Panc1 (cell line): ENCODE results near the gene MTHFS. TPM values are rescaled to one million over a fixed set of nuclear protein-coding genes. Genes with fewer than 3 reads are reported as not detected.

ENCODE experiments used
- ATAC-seq: fragments of 200-7000 bp; cut with Tn5 transposase; 2 replicates; pipeline ENCODE4 v1.9.1; 2020; ENCODE audit warnings: mild to moderate bottlenecking, moderate library complexity
- Bru-seq: library from RNA; stranded (reverse); fragments of 400-500 nt; gene quantifications from one replicate; lab custom pipeline; 2021; lab: Mats Ljungman, UMichigan
- BruChase-seq, 2 experiments: library from RNA; stranded (reverse); fragments of 400-500 nt; gene quantifications; one replicate each; lab custom pipeline; 2021; lab: Mats Ljungman, UMichigan
- BruUV-seq: library from RNA; stranded (reverse); fragments of 400-500 nt; replicated peaks from 2 replicates; lab custom pipeline; 2021; lab: Mats Ljungman, UMichigan
- CTCF ChIA-PET: fragments of 300-600 bp; sonication (Branson Sonifier 250); formaldehyde crosslinking; loops from one replicate; lab custom pipeline; 2022; ENCODE audit warnings: antibody characterized with exemption; lab: Charles Lee
- POLR2A ChIA-PET: fragments of 300-600 bp; sonication (Branson Sonifier 250); formaldehyde crosslinking; loops from one replicate; lab custom pipeline; 2022; ENCODE audit warnings: antibody characterized with exemption; lab: Charles Lee
- DNase-seq: peaks from one replicate; pipeline ENCODE4 v3.0.0-alpha.2; 2010; ENCODE audit warnings: low read depth, low spot score
- H3K27ac ChIP-seq: 2 replicates; pipeline ENCODE4 v1.5.1; 2011; ENCODE audit warnings: mild to moderate bottlenecking, low read length, inconsistent platforms
- H3K27me3 ChIP-seq: fragments of 200-500 bp; sonication (Bioruptor generic); 2 replicates; pipeline ENCODE4 v1.6.0; 2014; ENCODE audit warnings: low read length, inconsistent platforms; ENCODE audit not compliant: control insufficient read depth, insufficient read depth
- H3K36me3 ChIP-seq: fragments of 200-500 bp; sonication (Bioruptor generic); 2 replicates; pipeline ENCODE4 v1.5.1; 2014; ENCODE audit warnings: inconsistent platforms, mild to moderate bottlenecking, low read length, moderate library complexity; ENCODE audit not compliant: control insufficient read depth, insufficient read depth
- H3K4me1 ChIP-seq: 2 replicates; pipeline ENCODE4 v1.5.1; 2011; ENCODE audit warnings: inconsistent platforms, mild to moderate bottlenecking, low read length, moderate library complexity; ENCODE audit not compliant: control insufficient read depth, insufficient read depth
- H3K4me3 ChIP-seq, 2 experiments: 2 replicates each; pipeline ENCODE4 v1.5.1; 2011 to 2012; ENCODE audit warnings: low read depth in 2 of 2, low read length in 2 of 2, mild to moderate bottlenecking in 2 of 2, inconsistent platforms in 1 of 2, moderate library complexity in 1 of 2
- H3K9me3 ChIP-seq: fragments of 200-500 bp; sonication (Bioruptor generic); 2 replicates; pipeline ENCODE4 v1.5.1; 2014; ENCODE audit warnings: low read depth, mild to moderate bottlenecking, inconsistent platforms, low read length, moderate library complexity; ENCODE audit not compliant: control insufficient read depth, insufficient read depth
- POLR2AphosphoS5 ChIP-seq: IDR thresholded peaks from 2 replicates; pipeline ENCODE4 v1.6.1; 2012; ENCODE audit warnings: mild to moderate bottlenecking, low read depth, low read length, moderate library complexity
- SIN3A ChIP-seq: IDR thresholded peaks from 2 replicates; pipeline ENCODE4 v1.6.1; 2012; ENCODE audit warnings: low read depth, mild to moderate bottlenecking, low read length, moderate library complexity, borderline replicate concordance; ENCODE audit not compliant: insufficient read depth
- TCF7L2 ChIP-seq: IDR thresholded peaks from 2 replicates; pipeline ENCODE4 v1.6.1; 2011; ENCODE audit warnings: mild to moderate bottlenecking, low read depth, low read length, inconsistent platforms
- in situ Hi-C: cut with HindIII; loops from 2 replicates; pipeline ENCODE4 v1.10.0; 2016; ENCODE audit warnings: low sequenced_read_pairs, low pct_unique_long_range_greater_than_20kb
- intact Hi-C: fragments of 100-400 bp; cut with micrococcal nuclease; formaldehyde crosslinking; loops from one replicate; pipeline ENCODE4 v1.10.0; 2022; ENCODE audit not compliant: unreplicated experiment
- long read RNA-seq: library from polyadenylated mRNA; unstranded; transcript quantifications from one replicate; pipeline ENCODE4 v2.0.0, GENCODE V29; 2021; ENCODE audit not compliant: unreplicated experiment
- polyA plus RNA-seq: library from polyadenylated mRNA; unstranded; fragments of >200 nt; gene quantifications from one replicate; pipeline ENCODE4 v1.2.1, GENCODE V29; 2012; ENCODE audit warnings: missing spikeins; ENCODE audit not compliant: insufficient read length
- total RNA-seq: library from RNA; stranded (reverse); gene quantifications from one replicate; pipeline ENCODE4 v1.2.1, GENCODE V29; 2021; ENCODE audit not compliant: unreplicated experiment
- TF ChIP-seq, protein P1 (sequence below): fragments of 450-650 bp; IDR thresholded peaks from 2 replicates; pipeline ENCODE4 v1.5.1; 2017; ENCODE audit warnings: mild to moderate bottlenecking
- TF ChIP-seq, protein P2 (sequence below), 2 experiments: IDR thresholded peaks; 2 replicates each; pipeline ENCODE4 v1.6.1; 2011 to 2012; ENCODE audit warnings: low read depth in 2 of 2, control low read depth in 1 of 2, low read length in 1 of 2, mild to moderate bottlenecking in 1 of 2, moderate library complexity in 1 of 2; ENCODE audit not compliant: insufficient read depth in 1 of 2

Gene MTHFS
- total RNA-seq, result 50.0 TPM
- polyA plus RNA-seq, result 48.5 TPM
- percentile 79 among the genes with signal in this experiment for Bru-seq, nascent RNA
- percentile 87 among the genes with signal in this experiment for BruChase-seq, experiment 1, labeled RNA remaining after a 2-hour chase
- BruChase-seq, experiment 2, labeled RNA remaining after a 6-hour chase, result percentile 91 among the genes with signal in this experiment
- long read RNA-seq, transcript MTHFS-201 (3 exons, 907 nt), result major isoform, 21 of 52 reads
- long read RNA-seq, partial matches to known transcripts, result 0 of 52 reads
- long read RNA-seq, other reads (novel, unspliced or antisense), result 31 of 52 reads

DNA sequence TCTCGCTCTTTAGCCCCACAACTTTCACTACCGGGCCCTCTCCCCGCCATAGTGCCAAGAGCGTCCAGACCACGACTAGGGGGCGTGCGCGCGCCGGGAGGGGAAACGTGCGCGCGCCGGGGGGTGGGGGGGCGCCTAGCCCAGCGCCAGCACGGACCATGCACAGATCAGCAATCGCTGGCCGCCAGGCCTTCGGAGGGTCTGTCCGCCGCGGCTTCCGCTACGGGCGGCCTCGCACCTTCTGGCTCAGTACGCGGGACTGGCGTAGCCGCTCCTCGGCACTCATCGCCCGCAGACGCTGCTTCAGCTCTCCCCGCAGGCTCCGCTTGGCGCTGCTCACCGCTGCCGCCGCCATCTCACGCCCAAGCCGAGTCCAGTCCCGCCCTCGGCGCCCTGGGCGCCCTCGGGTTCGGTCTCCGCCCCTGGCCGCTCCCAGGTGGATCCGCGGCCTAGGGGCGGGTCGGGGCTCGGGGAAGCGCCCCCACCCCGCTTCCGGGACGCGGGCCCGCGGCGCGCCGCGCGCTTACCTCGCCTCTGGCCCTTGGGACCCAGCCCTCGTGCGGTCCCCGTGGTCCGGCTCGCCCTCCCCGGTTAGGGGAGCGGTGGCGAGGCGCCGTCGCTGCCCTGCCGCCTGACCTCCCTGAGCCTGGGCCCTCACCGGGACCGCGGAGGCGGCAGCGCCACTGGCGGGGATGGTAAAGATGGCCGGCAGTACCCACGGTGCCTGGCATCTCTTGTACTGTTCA lies at the start of gene MTHFS:
Gene MTHFS (minus strand): TSS at position 381 of the 746 bp plus-strand sequence. CDS start 26 bp downstream, at position 355.
- H3K27ac ChIP-seq, result peak within 1 kb of the TSS; percentile 89
- DNase-seq (no peak), ATAC-seq (peak; percentile 99)
- no peaks in the 10 kb centered on the region; the same call in 1 of the 2 replicates for H3K36me3 ChIP-seq
- H3K27me3 ChIP-seq, result no peaks in the 10 kb centered on the region
- peak within 1 kb of the TSS; percentile 70 to 82 for H3K4me3 ChIP-seq
- intact Hi-C loops, result loop anchor here (5.0 kb wide), 1 partner anchor 275 kb away; no protein-coding TSS in a partner anchor
- in situ Hi-C loops, result no loop called here
- no TSS peak for BruUV-seq
- peaks cover 31% of the 10 kb centered on the region for H3K4me1 ChIP-seq
- H3K9me3 ChIP-seq, result no peaks in the 10 kb centered on the region
- TF ChIP-seq SIN3A, result no peak
- TF ChIP-seq, protein P1, sequence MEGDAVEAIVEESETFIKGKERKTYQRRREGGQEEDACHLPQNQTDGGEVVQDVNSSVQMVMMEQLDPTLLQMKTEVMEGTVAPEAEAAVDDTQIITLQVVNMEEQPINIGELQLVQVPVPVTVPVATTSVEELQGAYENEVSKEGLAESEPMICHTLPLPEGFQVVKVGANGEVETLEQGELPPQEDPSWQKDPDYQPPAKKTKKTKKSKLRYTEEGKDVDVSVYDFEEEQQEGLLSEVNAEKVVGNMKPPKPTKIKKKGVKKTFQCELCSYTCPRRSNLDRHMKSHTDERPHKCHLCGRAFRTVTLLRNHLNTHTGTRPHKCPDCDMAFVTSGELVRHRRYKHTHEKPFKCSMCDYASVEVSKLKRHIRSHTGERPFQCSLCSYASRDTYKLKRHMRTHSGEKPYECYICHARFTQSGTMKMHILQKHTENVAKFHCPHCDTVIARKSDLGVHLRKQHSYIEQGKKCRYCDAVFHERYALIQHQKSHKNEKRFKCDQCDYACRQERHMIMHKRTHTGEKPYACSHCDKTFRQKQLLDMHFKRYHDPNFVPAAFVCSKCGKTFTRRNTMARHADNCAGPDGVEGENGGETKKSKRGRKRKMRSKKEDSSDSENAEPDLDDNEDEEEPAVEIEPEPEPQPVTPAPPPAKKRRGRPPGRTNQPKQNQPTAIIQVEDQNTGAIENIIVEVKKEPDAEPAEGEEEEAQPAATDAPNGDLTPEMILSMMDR, result peak; percentile 77
- peak; percentile 85 for TF ChIP-seq POLR2AphosphoS5
- TF ChIP-seq, protein P2, sequence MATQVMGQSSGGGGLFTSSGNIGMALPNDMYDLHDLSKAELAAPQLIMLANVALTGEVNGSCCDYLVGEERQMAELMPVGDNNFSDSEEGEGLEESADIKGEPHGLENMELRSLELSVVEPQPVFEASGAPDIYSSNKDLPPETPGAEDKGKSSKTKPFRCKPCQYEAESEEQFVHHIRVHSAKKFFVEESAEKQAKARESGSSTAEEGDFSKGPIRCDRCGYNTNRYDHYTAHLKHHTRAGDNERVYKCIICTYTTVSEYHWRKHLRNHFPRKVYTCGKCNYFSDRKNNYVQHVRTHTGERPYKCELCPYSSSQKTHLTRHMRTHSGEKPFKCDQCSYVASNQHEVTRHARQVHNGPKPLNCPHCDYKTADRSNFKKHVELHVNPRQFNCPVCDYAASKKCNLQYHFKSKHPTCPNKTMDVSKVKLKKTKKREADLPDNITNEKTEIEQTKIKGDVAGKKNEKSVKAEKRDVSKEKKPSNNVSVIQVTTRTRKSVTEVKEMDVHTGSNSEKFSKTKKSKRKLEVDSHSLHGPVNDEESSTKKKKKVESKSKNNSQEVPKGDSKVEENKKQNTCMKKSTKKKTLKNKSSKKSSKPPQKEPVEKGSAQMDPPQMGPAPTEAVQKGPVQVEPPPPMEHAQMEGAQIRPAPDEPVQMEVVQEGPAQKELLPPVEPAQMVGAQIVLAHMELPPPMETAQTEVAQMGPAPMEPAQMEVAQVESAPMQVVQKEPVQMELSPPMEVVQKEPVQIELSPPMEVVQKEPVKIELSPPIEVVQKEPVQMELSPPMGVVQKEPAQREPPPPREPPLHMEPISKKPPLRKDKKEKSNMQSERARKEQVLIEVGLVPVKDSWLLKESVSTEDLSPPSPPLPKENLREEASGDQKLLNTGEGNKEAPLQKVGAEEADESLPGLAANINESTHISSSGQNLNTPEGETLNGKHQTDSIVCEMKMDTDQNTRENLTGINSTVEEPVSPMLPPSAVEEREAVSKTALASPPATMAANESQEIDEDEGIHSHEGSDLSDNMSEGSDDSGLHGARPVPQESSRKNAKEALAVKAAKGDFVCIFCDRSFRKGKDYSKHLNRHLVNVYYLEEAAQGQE (IDR thresholded peaks at IDR 0.05; ENCODE audit: insufficient read depth in 1 of 2, low read depth in 2 of 2, low read length in 1 of 2), result no peak
- POLR2A ChIA-PET, result no interaction called here
- CTCF ChIA-PET, result interaction anchor here (0.7 kb wide), 1 partner anchor 50 kb away, joined by 4 read pairs; no protein-coding TSS in a partner anchor

DNA sequence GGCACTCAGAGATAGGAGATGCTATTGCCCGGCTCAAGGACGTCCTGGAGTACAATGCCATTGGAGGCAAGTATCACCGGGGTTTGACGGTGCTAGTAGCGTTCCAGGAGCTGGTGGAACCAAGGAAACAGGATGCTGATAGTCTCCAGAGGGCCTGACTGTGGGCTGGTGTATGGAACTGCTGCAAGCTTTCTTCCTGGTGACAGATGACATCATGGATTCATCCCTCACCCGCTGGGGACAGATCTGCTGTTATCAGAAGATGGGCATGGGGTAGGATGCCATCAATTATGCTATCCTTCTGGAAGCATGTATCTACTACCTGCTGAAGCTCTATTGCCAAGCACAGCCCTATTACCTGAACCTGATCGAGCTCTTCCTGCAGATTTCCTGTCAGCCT lies 47.8 kb upstream of the MTHFS start:
- POLR2A ChIA-PET, result no interaction called here
- intact Hi-C loops, result no loop called here
- in situ Hi-C loops, result no loop called here

More for the DNA sequence above, 47.8 kb upstream of the MTHFS start:
- Histone ChIP-seq H3K27ac (no peak overlapping the region), H3K4me3 (no peak overlapping the region), H3K27me3 (no peaks in the 10 kb centered on the region), H3K4me1 (no peaks in the 10 kb centered on the region), H3K9me3 (no peaks in the 10 kb centered on the region), H3K36me3 (no peaks in the 10 kb centered on the region)
- no TSS peak for BruUV-seq
- CTCF ChIA-PET, result interaction anchor here (0.6 kb wide), 2 partner anchors 39 to 73 kb away, joined by 3 to 8 read pairs; no protein-coding TSS in a partner anchor
- no peak for ATAC-seq
- no peak for TF ChIP-seq POLR2AphosphoS5
- TF ChIP-seq SIN3A, result no peak
- TF ChIP-seq TCF7L2, result no peak
- TF ChIP-seq, protein P1, result no peak
- TF ChIP-seq, protein P2 (IDR thresholded peaks at IDR 0.05; ENCODE audit: insufficient read depth in 1 of 2, low read depth in 2 of 2, low read length in 1 of 2), result no peak
- DNase-seq, result no peak
